ENCODE results near the gene ZNF428.

GRCh38 chr19:43634068-43634467, 14.6 kb upstream of the ZNF428 start:
- TF ChIP-seq POLR2A (IDR thresholded peaks at IDR 0.05) = no peak
- no peak for TF ChIP-seq POLR2AphosphoS5 (IDR thresholded peaks at IDR 0.05)

All from spleen (tissue), 3 donors.